ENCODE data around the gene SEMA5A. TPM values are rescaled to one million over a fixed set of nuclear protein-coding genes. Genes with fewer than 3 reads are reported as not detected.

SEMA5A gene
- total RNA-seq, 1 experiment from 2014 or later = 0.15 TPM

- ChIA-PET CTCF (no interaction called here), POLR2A (no interaction called here)
- TF ChIP-seq TCF7L2 (IDR thresholded peaks at IDR 0.05; ENCODE audit: low read depth, low read length) = no peak
- no peak for TF ChIP-seq SIN3A (IDR thresholded peaks at IDR 0.05; ENCODE audit: borderline replicate concordance, insufficient read depth, low read depth, low read length)
- no peak for TF ChIP-seq POLR2AphosphoS5 (IDR thresholded peaks at IDR 0.05; ENCODE audit: low read depth, low read length)
- no peak for TF ChIP-seq REST (IDR thresholded peaks at IDR 0.05; ENCODE audit: insufficient read depth in 1 of 2, low read depth in 2 of 2, low read length in 1 of 2)
- TF ChIP-seq CTCF (IDR thresholded peaks at IDR 0.05) = no peak
- no peaks in the 10 kb centered on the region for H3K4me1 ChIP-seq (ENCODE audit: control insufficient read depth, insufficient read depth, low read length)
- in situ Hi-C loops (cut with HindIII; ENCODE audit: low pct_unique_long_range_greater_than_20kb, low sequenced_read_pairs) (no loop called here), intact Hi-C loops (cut with micrococcal nuclease; ENCODE audit: unreplicated experiment) (no loop called here)
- ATAC-seq (no peak), DNase-seq (ENCODE audit: low read depth, low spot score) (no peak)
- no peaks in the 10 kb centered on the region for H3K27me3 ChIP-seq (ENCODE audit: control insufficient read depth, insufficient read depth, low read length)
- no TSS peak for BruUV-seq (replicated peaks)
- H3K36me3 ChIP-seq (ENCODE audit: control insufficient read depth, insufficient read depth, low read length) = no peaks in the 10 kb centered on the region
- H3K9me3 ChIP-seq (ENCODE audit: control insufficient read depth, insufficient read depth, low read depth, low read length) = no peaks in the 10 kb centered on the region
- no peak overlapping the region for H3K27ac ChIP-seq (ENCODE audit: low read length)
- H3K4me3 ChIP-seq (ENCODE audit: low read depth in 2 of 2, low read length in 2 of 2) = no peak overlapping the region
Measured at GRCh38 chr5:9430306-9430705, 115.6 kb downstream of the SEMA5A start.

- POLR2A ChIA-PET = no interaction called here
- DNase-seq (ENCODE audit: low read depth, low spot score) = no peak
- no peak overlapping the region for H3K4me3 ChIP-seq (ENCODE audit: low read depth in 2 of 2, low read length in 2 of 2)
- H3K27me3 ChIP-seq (ENCODE audit: control insufficient read depth, insufficient read depth, low read length) = no peaks in the 10 kb centered on the region
- no TSS peak for BruUV-seq (replicated peaks)
- TF ChIP-seq TCF7L2 (IDR thresholded peaks at IDR 0.05; ENCODE audit: low read depth, low read length) = no peak
- no peak for TF ChIP-seq SIN3A (IDR thresholded peaks at IDR 0.05; ENCODE audit: borderline replicate concordance, insufficient read depth, low read depth, low read length)
- no peak for TF ChIP-seq CTCF (IDR thresholded peaks at IDR 0.05)
- intact Hi-C loops (cut with micrococcal nuclease; ENCODE audit: unreplicated experiment) (no loop called here), in situ Hi-C loops (cut with HindIII; ENCODE audit: low pct_unique_long_range_greater_than_20kb, low sequenced_read_pairs) (no loop called here)
- H3K4me1 ChIP-seq (ENCODE audit: control insufficient read depth, insufficient read depth, low read length) = no peaks in the 10 kb centered on the region
- ATAC-seq = no peak
- no peaks in the 10 kb centered on the region for H3K9me3 ChIP-seq (ENCODE audit: control insufficient read depth, insufficient read depth, low read depth, low read length)
- no peaks in the 10 kb centered on the region for H3K36me3 ChIP-seq (ENCODE audit: control insufficient read depth, insufficient read depth, low read length)
- CTCF ChIA-PET = no interaction called here
- H3K27ac ChIP-seq (ENCODE audit: low read length) = no peak overlapping the region
Measured at GRCh38 chr5:9429691-9430215, 116.1 kb downstream of the SEMA5A start.
